Gastroesophageal sphincter (tissue), 3 donors: ENCODE data around the gene CCDC186.

Experiments used
- EP300 ChIP-seq: sonication (generic); formaldehyde crosslinking; IDR thresholded peaks from one replicate; pipeline ENCODE4 v1.6.1; 2017; ENCODE audit warnings: antibody characterized with exemption, mild to moderate bottlenecking
- POLR2A ChIP-seq, 2 donors: fragments of 450-650 bp; IDR thresholded peaks; one replicate each; pipeline ENCODE4 v1.6.1; 2017; ENCODE audit warnings: antibody characterized with exemption in 2 of 2, mild to moderate bottlenecking in 2 of 2, moderate library complexity in 1 of 2
- POLR2AphosphoS5 ChIP-seq: sonication (generic); formaldehyde crosslinking; IDR thresholded peaks from one replicate; pipeline ENCODE4 v1.6.1; 2017; ENCODE audit warnings: antibody characterized with exemption
- TF ChIP-seq, protein P1 (sequence below), 4 experiments: fragments of 200-600 bp in 2 of 4; fragments of 450-650 bp in 2 of 4; sonication (generic) in 1 of 4; IDR thresholded peaks; one replicate each; pipeline ENCODE4 v1.5.1; 2017 to 2019; ENCODE audit warnings: antibody characterized with exemption in 4 of 4, mild to moderate bottlenecking in 2 of 4, moderate library complexity in 2 of 4

DNA sequence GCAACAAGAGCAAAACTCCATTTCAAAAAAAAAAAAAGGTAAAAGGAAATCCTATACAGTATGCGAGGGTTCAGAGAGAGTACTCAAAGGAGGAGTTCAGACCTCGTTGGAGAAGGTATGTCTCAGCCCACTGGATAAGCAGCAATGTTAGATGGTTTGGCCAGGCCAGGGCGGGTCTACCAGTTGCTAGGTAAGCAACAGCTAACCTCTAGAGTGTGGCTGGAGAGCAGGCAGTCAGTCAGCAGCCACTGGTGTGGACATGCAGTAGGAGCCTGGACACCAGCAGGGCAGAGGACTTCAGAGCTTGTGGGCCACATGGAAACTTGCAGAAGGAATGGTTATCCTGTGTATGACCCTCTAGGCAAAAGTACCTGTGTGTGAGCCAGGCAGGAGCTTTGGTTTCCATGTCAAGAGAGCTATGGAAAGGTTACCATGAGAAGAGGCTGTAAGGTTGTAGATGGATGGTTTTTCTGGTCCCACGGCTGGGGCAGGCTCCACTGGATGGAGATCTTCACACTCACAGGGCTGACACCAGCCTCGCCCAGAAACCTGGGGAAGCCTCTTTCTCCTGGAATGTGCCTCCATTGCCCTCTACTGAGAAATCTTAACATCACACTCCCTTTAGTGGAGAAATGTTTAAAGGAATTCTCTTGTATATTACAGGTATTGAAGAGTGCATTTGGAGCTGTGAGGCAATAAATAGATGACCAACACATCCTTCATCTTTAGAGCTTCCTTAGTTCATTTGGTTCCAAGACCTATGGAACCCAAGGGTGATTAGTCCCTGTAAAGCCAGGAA is 63.6 kb downstream of the CCDC186 start:
- TF ChIP-seq, protein P1, sequence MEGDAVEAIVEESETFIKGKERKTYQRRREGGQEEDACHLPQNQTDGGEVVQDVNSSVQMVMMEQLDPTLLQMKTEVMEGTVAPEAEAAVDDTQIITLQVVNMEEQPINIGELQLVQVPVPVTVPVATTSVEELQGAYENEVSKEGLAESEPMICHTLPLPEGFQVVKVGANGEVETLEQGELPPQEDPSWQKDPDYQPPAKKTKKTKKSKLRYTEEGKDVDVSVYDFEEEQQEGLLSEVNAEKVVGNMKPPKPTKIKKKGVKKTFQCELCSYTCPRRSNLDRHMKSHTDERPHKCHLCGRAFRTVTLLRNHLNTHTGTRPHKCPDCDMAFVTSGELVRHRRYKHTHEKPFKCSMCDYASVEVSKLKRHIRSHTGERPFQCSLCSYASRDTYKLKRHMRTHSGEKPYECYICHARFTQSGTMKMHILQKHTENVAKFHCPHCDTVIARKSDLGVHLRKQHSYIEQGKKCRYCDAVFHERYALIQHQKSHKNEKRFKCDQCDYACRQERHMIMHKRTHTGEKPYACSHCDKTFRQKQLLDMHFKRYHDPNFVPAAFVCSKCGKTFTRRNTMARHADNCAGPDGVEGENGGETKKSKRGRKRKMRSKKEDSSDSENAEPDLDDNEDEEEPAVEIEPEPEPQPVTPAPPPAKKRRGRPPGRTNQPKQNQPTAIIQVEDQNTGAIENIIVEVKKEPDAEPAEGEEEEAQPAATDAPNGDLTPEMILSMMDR (IDR thresholded peaks at IDR 0.05): no peak
- TF ChIP-seq EP300 (no peak), POLR2AphosphoS5 (no peak), POLR2A (IDR thresholded peaks at IDR 0.05) (no peak)
